ENCODE data around the gene SLC7A11.
"Not testable (repeated sequence)": the region's sequence is repeated elsewhere in the genome, so short reads cannot be mapped to it uniquely, and the experiment has no call there.

Gene SLC7A11

GRCh38 chr4:138210576-138210975, 31.6 kb downstream of the SLC7A11 start:
- H3K9me3 ChIP-seq (ENCODE audit: control insufficient read depth, insufficient read depth, low read depth, low read length); H3K27ac ChIP-seq (ENCODE audit: low read depth, low read length); H3K4me3 ChIP-seq (ENCODE audit: low read depth, low read length); H3K4me1 ChIP-seq (ENCODE audit: control insufficient read depth, insufficient read depth, low read length); H3K27me3 ChIP-seq (ENCODE audit: control insufficient read depth, insufficient read depth, low read length); H3K9ac ChIP-seq (ENCODE audit: low read length): not testable (repeated sequence)
- peaks cover 26% of the 10 kb centered on the region for H3K36me3 ChIP-seq (ENCODE audit: control insufficient read depth, insufficient read depth, low read length)

DNA sequence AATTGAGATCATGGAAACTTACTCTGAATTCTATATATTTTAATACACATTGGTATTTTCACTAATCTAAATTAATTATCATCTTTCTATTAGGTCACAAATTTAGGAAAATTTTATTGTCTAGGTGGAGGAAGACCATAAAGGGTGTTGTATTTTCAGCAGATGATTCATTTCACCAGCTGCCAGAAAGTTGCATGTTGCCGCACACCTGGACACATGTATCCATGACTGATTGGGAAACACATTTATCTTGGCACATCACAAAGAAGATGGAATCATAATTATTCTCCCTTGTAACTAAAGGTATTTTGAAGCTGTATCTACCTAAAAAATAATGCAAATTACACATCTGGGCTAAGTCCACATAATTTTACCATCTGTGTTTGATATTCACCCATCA, 33.1 kb downstream of the SLC7A11 start:
- Histone ChIP-seq H3K9me3 (ENCODE audit: control insufficient read depth, insufficient read depth, low read depth, low read length) (no peaks in the 10 kb centered on the region), H3K9ac (ENCODE audit: low read length) (no peak overlapping the region), H3K4me3 (ENCODE audit: low read depth, low read length) (no peak overlapping the region), H3K27me3 (ENCODE audit: control insufficient read depth, insufficient read depth, low read length) (no peaks in the 10 kb centered on the region), H3K36me3 (ENCODE audit: control insufficient read depth, insufficient read depth, low read length) (peaks cover 22% of the 10 kb centered on the region), H3K4me1 (ENCODE audit: control insufficient read depth, insufficient read depth, low read length) (peaks cover 6% of the 10 kb centered on the region; the same call in 1 of the 2 replicates), H3K27ac (ENCODE audit: low read depth, low read length) (no peak overlapping the region)

DNA sequence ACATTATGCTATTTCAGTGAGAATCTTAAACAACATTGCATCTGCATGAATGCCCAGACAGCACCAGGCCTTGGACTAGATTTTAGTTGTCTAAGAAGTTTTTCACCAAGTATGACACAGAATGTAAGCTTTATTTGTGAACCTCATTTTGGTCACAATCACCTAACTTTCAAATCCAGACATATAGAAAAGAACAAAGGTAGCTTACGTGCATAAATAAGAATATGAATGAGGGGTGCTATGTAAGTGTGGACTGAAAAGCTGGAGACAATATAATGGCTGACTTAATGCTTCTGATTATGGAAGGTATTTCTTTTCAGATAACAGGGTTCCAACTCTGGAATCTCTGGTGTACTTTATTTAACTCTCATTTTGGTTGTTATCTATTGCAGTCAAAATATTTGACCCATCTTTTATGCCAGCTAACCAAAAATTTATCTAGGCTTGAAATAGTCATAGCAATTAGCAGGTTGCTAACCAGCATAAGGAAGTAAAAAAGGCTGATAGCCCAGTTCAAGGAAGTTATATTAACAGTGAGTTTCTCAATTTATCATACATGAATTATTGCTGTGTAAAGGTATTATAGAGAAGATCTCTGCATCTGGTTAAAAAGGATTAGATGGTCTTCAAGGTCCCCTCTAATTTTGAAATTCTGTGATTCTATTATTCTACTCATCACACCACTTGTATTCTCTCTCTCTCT, 36.5 kb downstream of the SLC7A11 start:
- Histone ChIP-seq H3K9ac (ENCODE audit: low read length) (no peak overlapping the region), H3K9me3 (ENCODE audit: control insufficient read depth, insufficient read depth, low read depth, low read length) (no peaks in the 10 kb centered on the region), H3K27ac (ENCODE audit: low read depth, low read length) (no peak overlapping the region), H3K27me3 (ENCODE audit: control insufficient read depth, insufficient read depth, low read length) (no peaks in the 10 kb centered on the region), H3K4me1 (ENCODE audit: control insufficient read depth, insufficient read depth, low read length) (peaks cover 6% of the 10 kb centered on the region), H3K36me3 (ENCODE audit: control insufficient read depth, insufficient read depth, low read length) (no peaks in the 10 kb centered on the region; the same call in 1 of the 2 replicates), H3K4me3 (ENCODE audit: low read depth, low read length) (no peak overlapping the region)

DNA sequence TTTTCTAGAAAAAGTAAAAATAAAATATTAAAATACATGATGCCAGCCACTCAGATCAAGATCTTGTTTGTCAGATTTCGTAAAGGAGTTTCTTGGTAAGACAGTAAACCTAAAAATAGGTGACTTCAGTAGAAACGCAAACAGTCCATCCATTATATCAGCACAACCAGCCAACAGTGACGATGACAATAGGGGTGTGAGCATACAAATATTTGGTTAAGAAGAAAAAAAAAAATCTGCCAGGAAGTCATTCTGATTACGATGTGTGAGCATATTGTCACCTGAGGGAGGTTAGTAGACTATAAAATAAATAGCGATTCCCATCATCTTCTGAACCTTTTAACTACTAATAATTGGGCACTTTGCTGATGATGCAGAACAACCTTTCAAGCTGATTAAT, 37.6 kb downstream of the SLC7A11 start:
- peaks cover 18% of the 10 kb centered on the region for H3K4me1 ChIP-seq (ENCODE audit: control insufficient read depth, insufficient read depth, low read length)
- no peaks in the 10 kb centered on the region; the same call in 1 of the 2 replicates for H3K36me3 ChIP-seq (ENCODE audit: control insufficient read depth, insufficient read depth, low read length)
- H3K4me3 ChIP-seq (ENCODE audit: low read depth, low read length) = no peak overlapping the region
- no peak overlapping the region for H3K9ac ChIP-seq (ENCODE audit: low read length)
- no peaks in the 10 kb centered on the region for H3K27me3 ChIP-seq (ENCODE audit: control insufficient read depth, insufficient read depth, low read length)
- H3K9me3 ChIP-seq (ENCODE audit: control insufficient read depth, insufficient read depth, low read depth, low read length) = no peaks in the 10 kb centered on the region
- H3K27ac ChIP-seq (ENCODE audit: low read depth, low read length) = no peak overlapping the region

DNA sequence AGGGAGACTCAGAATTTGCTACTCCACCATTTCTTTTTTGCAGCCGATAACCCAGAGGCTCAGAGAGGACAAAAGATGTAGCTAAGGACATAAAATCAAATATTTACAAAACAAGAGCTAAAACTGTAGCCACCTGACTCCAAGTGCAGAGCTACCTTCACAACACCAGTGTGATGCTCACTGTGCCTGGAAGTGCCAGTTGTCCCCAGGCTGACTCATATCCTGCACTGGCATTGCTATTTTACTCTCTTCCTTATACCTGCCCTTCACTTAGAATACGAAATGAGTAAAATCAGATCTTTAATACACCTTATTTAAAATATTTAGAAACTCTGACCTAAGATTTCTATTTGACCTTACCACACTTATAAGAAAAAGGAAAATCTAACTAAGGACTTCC, 39.5 kb downstream of the SLC7A11 start:
- H3K9ac ChIP-seq (ENCODE audit: low read length) = no peak overlapping the region
- H3K27ac ChIP-seq (ENCODE audit: low read depth, low read length) = no peak overlapping the region
- no peaks in the 10 kb centered on the region for H3K27me3 ChIP-seq (ENCODE audit: control insufficient read depth, insufficient read depth, low read length)
- no peaks in the 10 kb centered on the region; the same call in 1 of the 2 replicates for H3K36me3 ChIP-seq (ENCODE audit: control insufficient read depth, insufficient read depth, low read length)
- no peaks in the 10 kb centered on the region for H3K9me3 ChIP-seq (ENCODE audit: control insufficient read depth, insufficient read depth, low read depth, low read length)
- H3K4me3 ChIP-seq (ENCODE audit: low read depth, low read length) = no peak overlapping the region
- peaks cover 21% of the 10 kb centered on the region for H3K4me1 ChIP-seq (ENCODE audit: control insufficient read depth, insufficient read depth, low read length)

DNA sequence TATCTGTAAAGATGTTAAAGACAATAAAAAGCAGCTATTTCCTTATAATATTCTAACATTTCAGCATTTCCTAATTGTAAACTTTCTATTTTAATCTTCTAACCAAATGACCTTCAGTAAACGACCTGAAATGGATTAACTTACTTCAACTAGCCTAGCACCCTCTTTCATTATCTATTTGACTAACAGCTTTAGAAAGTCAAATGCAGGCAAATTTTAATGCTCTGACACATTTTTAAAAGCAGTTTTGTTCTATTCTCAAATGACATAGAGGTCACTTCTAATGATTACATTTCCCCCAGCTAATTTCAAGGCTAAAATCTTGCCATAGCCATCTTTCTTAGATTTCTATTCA, 41.9 kb downstream of the SLC7A11 start:
- Histone ChIP-seq H3K4me3 (ENCODE audit: low read depth, low read length) (no peak overlapping the region), H3K27ac (ENCODE audit: low read depth, low read length) (peak overlapping the region; percentile 77)

DNA sequence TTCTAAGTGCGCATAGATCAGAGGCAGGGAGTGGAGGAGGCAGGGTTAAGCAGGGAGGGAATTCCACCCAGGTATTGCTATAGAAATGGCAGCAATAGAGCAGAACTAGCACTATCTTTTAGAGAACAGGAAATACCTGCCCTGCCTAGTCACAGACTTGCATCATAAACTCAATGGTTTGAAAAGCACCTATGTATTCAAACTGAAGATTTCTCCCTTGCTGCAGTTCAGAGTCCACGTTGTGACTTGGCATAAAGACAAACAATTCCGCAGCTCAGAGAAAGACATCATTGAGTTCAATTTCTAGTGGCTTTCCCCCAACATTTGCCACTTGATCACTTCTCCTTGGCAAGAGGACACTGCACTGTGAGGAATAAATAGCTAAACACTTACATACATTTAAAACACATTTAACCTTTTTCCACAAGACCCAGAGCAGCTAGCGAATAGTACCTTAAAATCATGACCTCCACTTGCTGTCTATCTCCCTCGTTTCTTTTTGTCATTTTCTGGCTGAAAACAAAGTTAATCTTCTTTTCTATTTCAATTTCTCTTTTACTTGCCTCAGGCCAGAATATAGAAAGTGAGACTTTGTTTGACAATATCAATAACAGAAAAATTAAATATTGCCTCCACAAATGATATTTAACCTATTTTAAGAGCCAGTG, 42.4 kb downstream of the SLC7A11 start:
- peaks cover 15% of the 10 kb centered on the region for H3K4me1 ChIP-seq (ENCODE audit: control insufficient read depth, insufficient read depth, low read length)
- H3K9ac ChIP-seq (ENCODE audit: low read length) = no peak overlapping the region
- H3K27me3 ChIP-seq (ENCODE audit: control insufficient read depth, insufficient read depth, low read length) = no peaks in the 10 kb centered on the region
- no peaks in the 10 kb centered on the region for H3K36me3 ChIP-seq (ENCODE audit: control insufficient read depth, insufficient read depth, low read length)
- no peak overlapping the region for H3K4me3 ChIP-seq (ENCODE audit: low read depth, low read length)
- no peaks in the 10 kb centered on the region for H3K9me3 ChIP-seq (ENCODE audit: control insufficient read depth, insufficient read depth, low read depth, low read length)
- H3K27ac ChIP-seq (ENCODE audit: low read depth, low read length) = peak overlapping the region; percentile 77

More for the DNA sequence above, 41.9 kb downstream of the SLC7A11 start:
- no peaks in the 10 kb centered on the region for H3K9me3 ChIP-seq (ENCODE audit: control insufficient read depth, insufficient read depth, low read depth, low read length)
- no peak overlapping the region for H3K9ac ChIP-seq (ENCODE audit: low read length)
- peaks cover 15% of the 10 kb centered on the region for H3K4me1 ChIP-seq (ENCODE audit: control insufficient read depth, insufficient read depth, low read length)
- H3K27me3 ChIP-seq (ENCODE audit: control insufficient read depth, insufficient read depth, low read length) = no peaks in the 10 kb centered on the region
- no peaks in the 10 kb centered on the region for H3K36me3 ChIP-seq (ENCODE audit: control insufficient read depth, insufficient read depth, low read length)

- H3K4me3 ChIP-seq (ENCODE audit: low read depth, low read length) = no peak overlapping the region
- no peaks in the 10 kb centered on the region for H3K9me3 ChIP-seq (ENCODE audit: control insufficient read depth, insufficient read depth, low read depth, low read length)
- H3K4me1 ChIP-seq (ENCODE audit: control insufficient read depth, insufficient read depth, low read length) = peaks cover 19% of the 10 kb centered on the region
- H3K27me3 ChIP-seq (ENCODE audit: control insufficient read depth, insufficient read depth, low read length) = no peaks in the 10 kb centered on the region
- no peak overlapping the region for H3K9ac ChIP-seq (ENCODE audit: low read length)
- H3K36me3 ChIP-seq (ENCODE audit: control insufficient read depth, insufficient read depth, low read length) = no peaks in the 10 kb centered on the region
- no peak overlapping the region for H3K27ac ChIP-seq (ENCODE audit: low read depth, low read length)
Observed at GRCh38 chr4:138196153-138196552, 46.0 kb downstream of the SLC7A11 start.

GRCh38 chr4:138193963-138194362, 48.2 kb downstream of the SLC7A11 start:
- no peak overlapping the region for H3K9ac ChIP-seq (ENCODE audit: low read length)
- no peaks in the 10 kb centered on the region for H3K27me3 ChIP-seq (ENCODE audit: control insufficient read depth, insufficient read depth, low read length)
- H3K4me3 ChIP-seq (ENCODE audit: low read depth, low read length) = no peak overlapping the region
- H3K27ac ChIP-seq (ENCODE audit: low read depth, low read length) = no peak overlapping the region
- no peaks in the 10 kb centered on the region for H3K9me3 ChIP-seq (ENCODE audit: control insufficient read depth, insufficient read depth, low read depth, low read length)
- peaks cover 4% of the 10 kb centered on the region; the same call in 1 of the 2 replicates for H3K4me1 ChIP-seq (ENCODE audit: control insufficient read depth, insufficient read depth, low read length)
- H3K36me3 ChIP-seq (ENCODE audit: control insufficient read depth, insufficient read depth, low read length) = no peaks in the 10 kb centered on the region

DNA sequence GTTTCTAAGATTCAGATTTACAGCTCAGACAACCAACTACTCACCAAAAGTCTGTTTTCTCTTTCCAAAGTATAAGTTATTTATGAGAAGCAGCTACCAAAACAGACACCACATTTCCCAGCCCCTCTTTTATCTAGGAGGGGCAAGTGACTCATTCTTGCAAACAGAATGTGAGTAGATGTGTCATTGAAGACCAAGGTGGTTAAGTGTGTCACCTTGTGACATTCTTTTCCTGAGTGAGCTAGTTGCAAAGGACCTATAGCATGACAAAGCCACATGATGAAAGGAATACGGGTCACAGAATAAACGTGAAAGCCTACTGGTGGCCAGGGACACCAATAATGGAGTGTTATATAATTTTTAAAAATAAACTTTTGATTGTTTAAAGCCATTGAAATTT, 50.0 kb downstream of the SLC7A11 start:
- Histone ChIP-seq H3K4me1 (ENCODE audit: control insufficient read depth, insufficient read depth, low read length) (peaks cover 9% of the 10 kb centered on the region), H3K27me3 (ENCODE audit: control insufficient read depth, insufficient read depth, low read length) (no peaks in the 10 kb centered on the region), H3K9ac (ENCODE audit: low read length) (no peak overlapping the region), H3K9me3 (ENCODE audit: control insufficient read depth, insufficient read depth, low read depth, low read length) (no peaks in the 10 kb centered on the region), H3K4me3 (ENCODE audit: low read depth, low read length) (no peak overlapping the region), H3K27ac (ENCODE audit: low read depth, low read length) (no peak overlapping the region), H3K36me3 (ENCODE audit: control insufficient read depth, insufficient read depth, low read length) (no peaks in the 10 kb centered on the region)

DNA sequence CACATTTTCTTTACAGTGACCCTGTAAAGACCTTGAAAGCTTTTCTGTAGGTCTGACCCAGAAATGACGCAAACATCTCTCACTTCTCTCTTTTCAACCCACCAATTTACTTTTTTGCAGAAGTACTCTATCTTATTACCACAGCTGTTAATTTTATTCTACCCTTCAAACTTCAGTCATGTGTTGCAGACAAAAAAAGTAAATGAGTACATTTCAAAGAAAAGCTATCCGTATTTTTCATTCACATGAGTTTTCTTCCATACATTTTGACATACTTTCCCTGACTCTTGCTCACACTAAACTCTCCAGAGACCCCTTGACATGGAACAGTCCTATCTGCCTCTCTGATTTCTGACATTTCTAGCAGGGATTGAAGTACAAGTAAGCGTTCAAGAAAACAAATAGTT, 51.7 kb downstream of the SLC7A11 start:
- no peak overlapping the region for H3K4me3 ChIP-seq (ENCODE audit: low read depth, low read length)
- H3K4me1 ChIP-seq (ENCODE audit: control insufficient read depth, insufficient read depth, low read length) = peaks cover 26% of the 10 kb centered on the region
- H3K27me3 ChIP-seq (ENCODE audit: control insufficient read depth, insufficient read depth, low read length) = no peaks in the 10 kb centered on the region
- no peak overlapping the region for H3K9ac ChIP-seq (ENCODE audit: low read length)
- no peak overlapping the region for H3K27ac ChIP-seq (ENCODE audit: low read depth, low read length)
- no peaks in the 10 kb centered on the region for H3K36me3 ChIP-seq (ENCODE audit: control insufficient read depth, insufficient read depth, low read length)
- H3K9me3 ChIP-seq (ENCODE audit: control insufficient read depth, insufficient read depth, low read depth, low read length) = no peaks in the 10 kb centered on the region
